Caco-2 (cell line): ENCODE data around the gene S100PBP. TPM values are rescaled to one million over a fixed set of nuclear protein-coding genes. Genes with fewer than 3 reads are reported as not detected.

Experiments
- BruUV-seq: library from RNA; stranded (reverse); fragments of 400-500 nt; replicated peaks from 2 replicates; lab custom pipeline; 2021; lab: Mats Ljungman, UMichigan
- CTCF ChIA-PET: fragments of 300-600 bp; sonication (Branson Sonifier 250); formaldehyde crosslinking; loops from one replicate; lab custom pipeline; 2022; ENCODE audit warnings: antibody characterized with exemption; lab: Charles Lee
- POLR2A ChIA-PET: fragments of 300-600 bp; sonication (Branson Sonifier 250); formaldehyde crosslinking; loops from one replicate; lab custom pipeline; 2022; ENCODE audit warnings: antibody characterized with exemption; lab: Charles Lee
- DNase-seq, 2 experiments: peaks; one replicate each; pipeline versions ENCODE4 v3.0.0 to v3.0.0-alpha.2; 2020 to 2022
- H3K27me3 ChIP-seq: replicated peaks from 2 replicates; pipeline ENCODE4 v1.6.0; 2011; ENCODE audit warnings: low read length; ENCODE audit not compliant: control insufficient read depth, insufficient read depth
- H3K36me3 ChIP-seq: 2 replicates; pipeline ENCODE4 v1.5.1; 2011; ENCODE audit warnings: low read length; ENCODE audit not compliant: control insufficient read depth, insufficient read depth
- H3K4me1 ChIP-seq: fragments of 250-450 bp; sonication (Bioruptor Pico); 2 replicates; pipeline ENCODE4 v1.5.1; 2020; ENCODE audit warnings: mild to moderate bottlenecking
- H3K4me3 ChIP-seq: 2 replicates; pipeline ENCODE4 v1.5.1; 2011; ENCODE audit warnings: low read depth, mild to moderate bottlenecking, control low read depth, low read length
- H3K9me3 ChIP-seq: fragments of 250-450 bp; sonication (Bioruptor Pico); 2 replicates; pipeline ENCODE4 v1.5.1; 2020; ENCODE audit warnings: mild to moderate bottlenecking, moderate library complexity
- H3K27ac Mint-ChIP-seq: one replicate; pipeline ENCODE4 v1.8.0; 2022; ENCODE audit warnings: mixed read lengths; ENCODE audit not compliant: unreplicated experiment
- H3K27me3 Mint-ChIP-seq: one replicate; pipeline ENCODE4 v1.8.0; 2022; ENCODE audit warnings: mixed read lengths; ENCODE audit not compliant: insufficient read depth, unreplicated experiment
- H3K36me3 Mint-ChIP-seq: one replicate; pipeline ENCODE4 v1.8.0; 2022; ENCODE audit warnings: mild to moderate bottlenecking, mixed read lengths; ENCODE audit not compliant: insufficient read depth, unreplicated experiment
- H3K4me1 Mint-ChIP-seq: one replicate; pipeline ENCODE4 v1.8.0; 2022; ENCODE audit warnings: low read depth, mixed read lengths; ENCODE audit not compliant: unreplicated experiment
- H3K4me3 Mint-ChIP-seq: one replicate; pipeline ENCODE4 v1.8.0; 2022; ENCODE audit warnings: mild to moderate bottlenecking, moderate library complexity, mixed read lengths; ENCODE audit not compliant: unreplicated experiment
- H3K9me3 Mint-ChIP-seq: one replicate; pipeline ENCODE4 v1.8.0; 2022; ENCODE audit warnings: mixed read lengths; ENCODE audit not compliant: unreplicated experiment
- intact Hi-C: fragments of 100-400 bp; cut with micrococcal nuclease; formaldehyde crosslinking; loops from one replicate; pipeline ENCODE4 v1.10.0; 2022; ENCODE audit not compliant: unreplicated experiment
- total RNA-seq: library from RNA; stranded (reverse); gene quantifications from 2 replicates; pipeline ENCODE4 v1.2.3, GENCODE V29; 2022
- TF ChIP-seq, protein P1 (sequence below), 2 experiments: fragments of 200-600 bp in 1 of 2; IDR thresholded peaks; 1 replicate in 1 of 2; 2 replicates in 1 of 2; pipeline versions ENCODE4 v1.5.1 to v1.8.0; 2011 to 2022; ENCODE audit warnings: antibody characterized with exemption in 1 of 2, control low read depth in 1 of 2, inconsistent platforms in 1 of 2, low read depth in 1 of 2, low read length in 1 of 2, mild to moderate bottlenecking in 1 of 2, moderate library complexity in 1 of 2; ENCODE audit not compliant: insufficient read depth in 1 of 2, severe bottlenecking in 1 of 2, unreplicated experiment in 1 of 2

The S100PBP gene
- total RNA-seq, 1 experiment from 2014 or later = 23.8 TPM

GRCh38 chr1:32906654-32907053, 89.2 kb downstream of the S100PBP start:
- no peak overlapping the region for H3K27ac Mint-ChIP-seq
- CTCF ChIA-PET = interaction anchor here (1.1 kb wide), 1 partner anchor 14 kb away, joined by 3 read pairs; no protein-coding TSS in a partner anchor

DNA sequence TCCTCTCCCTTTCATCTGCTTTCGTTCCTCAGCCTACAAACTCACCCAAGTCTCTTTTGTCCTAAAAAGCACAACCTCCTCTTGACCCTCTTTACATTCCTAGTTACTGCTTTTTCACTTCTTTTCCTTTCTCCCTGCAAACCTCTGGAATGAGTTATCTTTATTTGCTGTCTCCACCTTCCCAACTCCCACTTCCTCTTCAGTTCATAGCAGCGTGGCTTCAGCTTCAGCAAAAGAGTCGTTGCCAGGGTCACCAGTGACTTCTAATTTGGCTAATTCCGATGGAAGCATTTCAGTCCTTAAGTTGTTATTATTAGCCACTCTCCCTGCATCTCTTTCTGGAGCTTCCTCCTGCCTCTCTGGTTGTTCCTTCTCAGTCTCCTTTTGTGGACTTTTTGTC, 90.0 kb downstream of the S100PBP start:
- Histone ChIP-seq H3K27me3 (no peaks in the 10 kb centered on the region), H3K36me3 (no peaks in the 10 kb centered on the region), H3K9me3 (no peaks in the 10 kb centered on the region), H3K4me1 (no peaks in the 10 kb centered on the region), H3K4me3 (no peak overlapping the region)
- CTCF ChIA-PET = interaction anchor here (0.9 to 1.1 kb wide), 2 partner anchors 10 to 15 kb away, joined by 3 read pairs; no protein-coding TSS in a partner anchor
- no TSS peak for BruUV-seq
- Mint-ChIP-seq H3K9me3 (no peaks in the 10 kb centered on the region), H3K27ac (no peak overlapping the region), H3K36me3 (no peaks in the 10 kb centered on the region), H3K4me3 (no peak overlapping the region), H3K27me3 (no peaks in the 10 kb centered on the region), H3K4me1 (no peaks in the 10 kb centered on the region)
- intact Hi-C loops = no loop called here
- DNase-seq = no peak
- TF ChIP-seq, protein P1, sequence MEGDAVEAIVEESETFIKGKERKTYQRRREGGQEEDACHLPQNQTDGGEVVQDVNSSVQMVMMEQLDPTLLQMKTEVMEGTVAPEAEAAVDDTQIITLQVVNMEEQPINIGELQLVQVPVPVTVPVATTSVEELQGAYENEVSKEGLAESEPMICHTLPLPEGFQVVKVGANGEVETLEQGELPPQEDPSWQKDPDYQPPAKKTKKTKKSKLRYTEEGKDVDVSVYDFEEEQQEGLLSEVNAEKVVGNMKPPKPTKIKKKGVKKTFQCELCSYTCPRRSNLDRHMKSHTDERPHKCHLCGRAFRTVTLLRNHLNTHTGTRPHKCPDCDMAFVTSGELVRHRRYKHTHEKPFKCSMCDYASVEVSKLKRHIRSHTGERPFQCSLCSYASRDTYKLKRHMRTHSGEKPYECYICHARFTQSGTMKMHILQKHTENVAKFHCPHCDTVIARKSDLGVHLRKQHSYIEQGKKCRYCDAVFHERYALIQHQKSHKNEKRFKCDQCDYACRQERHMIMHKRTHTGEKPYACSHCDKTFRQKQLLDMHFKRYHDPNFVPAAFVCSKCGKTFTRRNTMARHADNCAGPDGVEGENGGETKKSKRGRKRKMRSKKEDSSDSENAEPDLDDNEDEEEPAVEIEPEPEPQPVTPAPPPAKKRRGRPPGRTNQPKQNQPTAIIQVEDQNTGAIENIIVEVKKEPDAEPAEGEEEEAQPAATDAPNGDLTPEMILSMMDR (IDR thresholded peaks at IDR 0.05; ENCODE audit: insufficient read depth in 1 of 2, low read depth in 1 of 2, low read length in 1 of 2, severe bottlenecking in 1 of 2, unreplicated experiment in 1 of 2) = no peak
- POLR2A ChIA-PET = interaction anchor here (0.9 kb wide), 1 partner anchor 57 kb away, joined by 4 read pairs; the partner anchor contains the start of gene RNF19B

More at GRCh38 chr1:32906654-32907053, 89.2 kb downstream of the S100PBP start:
- Mint-ChIP-seq H3K9me3 (no peaks in the 10 kb centered on the region), H3K27me3 (no peaks in the 10 kb centered on the region), H3K4me3 (no peak overlapping the region), H3K36me3 (no peaks in the 10 kb centered on the region), H3K4me1 (no peaks in the 10 kb centered on the region)
- no peaks in the 10 kb centered on the region for H3K9me3 ChIP-seq
- no peak for DNase-seq
- POLR2A ChIA-PET = no interaction called here
- no peaks in the 10 kb centered on the region for H3K36me3 ChIP-seq
- TF ChIP-seq, protein P1 (IDR thresholded peaks at IDR 0.05; ENCODE audit: insufficient read depth in 1 of 2, low read depth in 1 of 2, low read length in 1 of 2, severe bottlenecking in 1 of 2, unreplicated experiment in 1 of 2) = no peak
- intact Hi-C loops = no loop called here
- no peaks in the 10 kb centered on the region for H3K4me1 ChIP-seq
- no TSS peak for BruUV-seq
- no peaks in the 10 kb centered on the region for H3K27me3 ChIP-seq
- H3K4me3 ChIP-seq = no peak overlapping the region

Other genes starting within 250 kb of the S100PBP start
- 50.5 and 52.5 TPM in 2 replicates for gene ZBTB8OS, start 167.1 kb upstream of the S100PBP start, total RNA-seq
- gene RBBP4, start 166.4 kb upstream of the S100PBP start, total RNA-seq = 175 and 179 TPM in 2 replicates
- 0.20 TPM in 1 of 2 replicates, not detected in the other for gene SYNC, start 114.9 kb upstream of the S100PBP start, total RNA-seq
- gene YARS1, start 295 bp upstream of the S100PBP start, total RNA-seq = 177 and 184 TPM in 2 replicates
- 0.67 and 1.1 TPM in 2 replicates for gene FNDC5, start 53.3 kb downstream of the S100PBP start, total RNA-seq
- 0.53 TPM in 1 of 2 replicates, not detected in the other for gene HPCA, start 68.8 kb downstream of the S100PBP start, total RNA-seq
- gene TMEM54, start 83.7 kb downstream of the S100PBP start, total RNA-seq = 48.1 and 50.1 TPM in 2 replicates
- gene RNF19B, start 147.2 kb downstream of the S100PBP start, total RNA-seq = 13.9 and 14.5 TPM in 2 replicates
- gene AK2, start 219.2 kb downstream of the S100PBP start, total RNA-seq = 127 and 139 TPM in 2 replicates